GM19099 (cell line): Measurements from ENCODE around the gene PPARA.

ENCODE experiments used
- POLR2A ChIP-seq: IDR thresholded peaks from 3 replicates; pipeline ENCODE4 v1.6.1; 2011; ENCODE audit warnings: low read depth; ENCODE audit not compliant: insufficient read length; ENCODE audit errors: extremely low read depth

Gene PPARA

GRCh38 chr22:46275455-46276122 is 125.3 kb downstream of the PPARA start:
- no peak for TF ChIP-seq POLR2A

- no peak for TF ChIP-seq POLR2A
Measured at GRCh38 chr22:46276563-46276962, 126.2 kb downstream of the PPARA start.

GRCh38 chr22:46278656-46279645 is 128.6 kb downstream of the PPARA start:
- TF ChIP-seq POLR2A = no peak

GRCh38 chr22:46280063-46280817 is 129.9 kb downstream of the PPARA start:
- TF ChIP-seq POLR2A = no peak

GRCh38 chr22:46280999-46281623 is 130.8 kb downstream of the PPARA start:
- TF ChIP-seq POLR2A = no peak

GRCh38 chr22:46281866-46282678 is 131.7 kb downstream of the PPARA start:
- no peak for TF ChIP-seq POLR2A

GRCh38 chr22:46286006-46286405 is 135.7 kb downstream of the PPARA start:
- TF ChIP-seq POLR2A = no peak

GRCh38 chr22:46286941-46287872 is 136.9 kb downstream of the PPARA start:
- no peak for TF ChIP-seq POLR2A

- TF ChIP-seq POLR2A = peak; percentile 89
Measured at GRCh38 chr22:46287873-46288751, 137.8 kb downstream of the PPARA start.

- no peak for TF ChIP-seq POLR2A
Measured at GRCh38 chr22:46288846-46289243, 138.5 kb downstream of the PPARA start.

- TF ChIP-seq POLR2A = no peak
Measured at GRCh38 chr22:46289244-46289891, 139.0 kb downstream of the PPARA start.
